ENCODE data around the gene CCNYL1.
"Not testable (repeated sequence)": the region's sequence is repeated elsewhere in the genome, so short reads cannot be mapped to it uniquely, and the experiment has no call there.

CCNYL1 gene

GRCh38 chr2:207720517-207721187 lies 9.2 kb downstream of the CCNYL1 start:
- no peaks in the 10 kb centered on the region for H3K9me3 ChIP-seq (ENCODE audit: insufficient read depth, low read length)
- H3K27me3 ChIP-seq (ENCODE audit: insufficient read depth, insufficient read length) = no peaks in the 10 kb centered on the region
- H3K36me3 ChIP-seq (ENCODE audit: insufficient read depth, insufficient read length, low read length) = peaks cover 13% of the 10 kb centered on the region
- TF ChIP-seq ZNF274 (IDR thresholded peaks at IDR 0.05; ENCODE audit: low read depth, low read length) = no peak
- no peak for TF ChIP-seq SUZ12 (IDR thresholded peaks at IDR 0.05; ENCODE audit: extremely low read depth, insufficient read depth, insufficient read length)
- no peak for TF ChIP-seq YY1 (IDR thresholded peaks at IDR 0.05; ENCODE audit: insufficient read depth, insufficient read length)
- no peak overlapping the region for H3K9ac ChIP-seq (ENCODE audit: insufficient read length, low read depth)
- no peak for DNase-seq (ENCODE audit: low read depth, low spot score)
- no peak overlapping the region for H3K4me3 ChIP-seq (ENCODE audit: insufficient read length, low read depth)
- no peaks in the 10 kb centered on the region for H3K4me1 ChIP-seq (ENCODE audit: insufficient read depth, insufficient read length)

GRCh38 chr2:207722773-207723424 lies 11.5 kb downstream of the CCNYL1 start:
- Histone ChIP-seq H3K4me1 (ENCODE audit: insufficient read depth, insufficient read length) (no peaks in the 10 kb centered on the region), H3K9me3 (ENCODE audit: insufficient read depth, low read length) (no peaks in the 10 kb centered on the region), H3K4me3 (ENCODE audit: insufficient read length, low read depth) (no peak overlapping the region), H3K36me3 (ENCODE audit: insufficient read depth, insufficient read length, low read length) (peaks cover 20% of the 10 kb centered on the region), H3K27me3 (ENCODE audit: insufficient read depth, insufficient read length) (no peaks in the 10 kb centered on the region), H3K9ac (ENCODE audit: insufficient read length, low read depth) (no peak overlapping the region)
- TF ChIP-seq YY1 (IDR thresholded peaks at IDR 0.05; ENCODE audit: insufficient read depth, insufficient read length) (no peak), ZNF274 (IDR thresholded peaks at IDR 0.05; ENCODE audit: low read depth, low read length) (no peak), SUZ12 (IDR thresholded peaks at IDR 0.05; ENCODE audit: extremely low read depth, insufficient read depth, insufficient read length) (no peak)
- DNase-seq (ENCODE audit: low read depth, low spot score) = no peak

- not testable (repeated sequence) for H3K4me1 ChIP-seq (ENCODE audit: insufficient read depth, insufficient read length); H3K27me3 ChIP-seq (ENCODE audit: insufficient read depth, insufficient read length); DNase-seq (ENCODE audit: low read depth, low spot score); H3K4me3 ChIP-seq (ENCODE audit: insufficient read length, low read depth); H3K9me3 ChIP-seq (ENCODE audit: insufficient read depth, low read length); H3K9ac ChIP-seq (ENCODE audit: insufficient read length, low read depth)
- peaks cover 18% of the 10 kb centered on the region for H3K36me3 ChIP-seq (ENCODE audit: insufficient read depth, insufficient read length, low read length)
Measured at GRCh38 chr2:207723425-207723787, 12.0 kb downstream of the CCNYL1 start.

GRCh38 chr2:207724113-207724512 lies 12.7 kb downstream of the CCNYL1 start:
- Histone ChIP-seq H3K4me3 (ENCODE audit: insufficient read length, low read depth) (no peak overlapping the region), H3K9ac (ENCODE audit: insufficient read length, low read depth) (no peak overlapping the region), H3K4me1 (ENCODE audit: insufficient read depth, insufficient read length) (no peaks in the 10 kb centered on the region), H3K9me3 (ENCODE audit: insufficient read depth, low read length) (no peaks in the 10 kb centered on the region), H3K27me3 (ENCODE audit: insufficient read depth, insufficient read length) (no peaks in the 10 kb centered on the region), H3K36me3 (ENCODE audit: insufficient read depth, insufficient read length, low read length) (peaks cover 18% of the 10 kb centered on the region)
- no peak for DNase-seq (ENCODE audit: low read depth, low spot score)
- TF ChIP-seq SUZ12 (IDR thresholded peaks at IDR 0.05; ENCODE audit: extremely low read depth, insufficient read depth, insufficient read length) = no peak

GRCh38 chr2:207725873-207726578 lies 14.6 kb downstream of the CCNYL1 start:
- no peak for DNase-seq (ENCODE audit: low read depth, low spot score)
- H3K4me3 ChIP-seq (ENCODE audit: insufficient read length, low read depth) = no peak overlapping the region
- no peak overlapping the region for H3K9ac ChIP-seq (ENCODE audit: insufficient read length, low read depth)
- no peaks in the 10 kb centered on the region for H3K9me3 ChIP-seq (ENCODE audit: insufficient read depth, low read length)
- H3K36me3 ChIP-seq (ENCODE audit: insufficient read depth, insufficient read length, low read length) = peaks cover 23% of the 10 kb centered on the region
- TF ChIP-seq YY1 (IDR thresholded peaks at IDR 0.05; ENCODE audit: insufficient read depth, insufficient read length) (no peak), ZNF274 (IDR thresholded peaks at IDR 0.05; ENCODE audit: low read depth, low read length) (no peak), SUZ12 (IDR thresholded peaks at IDR 0.05; ENCODE audit: extremely low read depth, insufficient read depth, insufficient read length) (no peak)
- no peaks in the 10 kb centered on the region for H3K4me1 ChIP-seq (ENCODE audit: insufficient read depth, insufficient read length)
- no peaks in the 10 kb centered on the region for H3K27me3 ChIP-seq (ENCODE audit: insufficient read depth, insufficient read length)

GRCh38 chr2:207727261-207727660 lies 15.8 kb downstream of the CCNYL1 start:
- Histone ChIP-seq H3K9me3 (ENCODE audit: insufficient read depth, low read length) (no peaks in the 10 kb centered on the region), H3K4me1 (ENCODE audit: insufficient read depth, insufficient read length) (no peaks in the 10 kb centered on the region), H3K27me3 (ENCODE audit: insufficient read depth, insufficient read length) (no peaks in the 10 kb centered on the region), H3K9ac (ENCODE audit: insufficient read length, low read depth) (no peak overlapping the region), H3K4me3 (ENCODE audit: insufficient read length, low read depth) (no peak overlapping the region), H3K36me3 (ENCODE audit: insufficient read depth, insufficient read length, low read length) (peaks cover 23% of the 10 kb centered on the region)
- no peak for DNase-seq (ENCODE audit: low read depth, low spot score)
- TF ChIP-seq ZNF274 (IDR thresholded peaks at IDR 0.05; ENCODE audit: low read depth, low read length) = no peak
- no peak for TF ChIP-seq SUZ12 (IDR thresholded peaks at IDR 0.05; ENCODE audit: extremely low read depth, insufficient read depth, insufficient read length)
- TF ChIP-seq YY1 (IDR thresholded peaks at IDR 0.05; ENCODE audit: insufficient read depth, insufficient read length) = no peak

GRCh38 chr2:207729465-207729998 lies 18.1 kb downstream of the CCNYL1 start:
- peaks cover 31% of the 10 kb centered on the region for H3K36me3 ChIP-seq (ENCODE audit: insufficient read depth, insufficient read length, low read length)
- H3K4me1 ChIP-seq (ENCODE audit: insufficient read depth, insufficient read length) = no peaks in the 10 kb centered on the region
- no peak overlapping the region for H3K4me3 ChIP-seq (ENCODE audit: insufficient read length, low read depth)
- no peaks in the 10 kb centered on the region for H3K9me3 ChIP-seq (ENCODE audit: insufficient read depth, low read length)
- no peak for TF ChIP-seq ZNF274 (IDR thresholded peaks at IDR 0.05; ENCODE audit: low read depth, low read length)
- TF ChIP-seq YY1 (IDR thresholded peaks at IDR 0.05; ENCODE audit: insufficient read depth, insufficient read length) = no peak
- no peak for TF ChIP-seq SUZ12 (IDR thresholded peaks at IDR 0.05; ENCODE audit: extremely low read depth, insufficient read depth, insufficient read length)
- no peak for DNase-seq (ENCODE audit: low read depth, low spot score)
- no peak overlapping the region for H3K9ac ChIP-seq (ENCODE audit: insufficient read length, low read depth)
- no peaks in the 10 kb centered on the region for H3K27me3 ChIP-seq (ENCODE audit: insufficient read depth, insufficient read length)

Data from NT2/D1 (cell line).